Activated CD4-positive, alpha-beta T cell treated with anti-CD3 and anti-CD28 coated beads, Interleukin-2, amount 50 U/mL, for 1 hour (primary cell): ENCODE measurements around the gene STK35.
"Not testable (repeated sequence)": the region's sequence is repeated elsewhere in the genome, so short reads cannot be mapped to it uniquely, and the experiment has no call there.

ENCODE experiments used
- DNase-seq: peaks from one replicate; pipeline ENCODE4 v3.0.0-alpha.2; 2020

STK35 gene

GRCh38 chr20:2164421-2164820 lies 62.8 kb downstream of the STK35 start:
- no peak for DNase-seq

DNA sequence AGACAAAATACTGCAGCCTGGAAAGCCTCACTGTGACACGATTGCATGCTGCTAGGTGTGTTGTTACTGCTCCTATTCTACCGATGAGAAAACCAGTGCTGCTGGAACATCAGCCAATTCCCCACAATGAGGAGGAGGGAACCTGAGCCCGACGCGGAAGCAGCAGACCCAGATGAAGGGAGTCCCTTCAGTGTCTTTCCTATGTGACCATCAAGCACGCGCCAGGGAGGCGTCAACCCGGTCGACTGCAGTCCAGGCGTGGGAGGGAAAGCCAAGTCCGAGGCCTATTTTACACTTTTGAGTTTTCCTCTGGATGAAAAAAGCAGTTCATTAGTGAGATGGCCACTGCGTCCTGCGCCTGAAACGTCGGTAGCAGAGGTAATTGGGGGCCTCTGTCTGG lies 63.3 kb downstream of the STK35 start:
- DNase-seq = no peak

DNA sequence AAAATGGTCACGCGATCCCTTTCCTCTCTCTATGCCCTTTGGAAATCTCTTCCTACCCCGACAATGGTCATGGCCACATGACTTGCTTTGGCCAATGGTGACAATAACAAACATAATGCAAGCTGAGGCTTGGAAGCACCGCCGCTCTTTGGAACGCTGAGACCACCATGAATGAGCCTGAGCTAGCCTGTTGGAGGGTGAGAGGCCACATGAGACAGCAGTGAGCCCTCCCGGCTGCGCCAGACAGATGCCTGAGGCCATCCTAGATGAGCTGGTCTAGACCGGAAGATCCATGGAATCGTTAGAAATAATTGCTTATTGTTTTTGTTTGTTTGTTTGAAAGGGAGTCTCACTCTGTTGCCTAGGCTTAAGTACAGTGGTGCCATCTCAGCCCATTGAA lies 64.2 kb downstream of the STK35 start:
- no peak for DNase-seq

DNA sequence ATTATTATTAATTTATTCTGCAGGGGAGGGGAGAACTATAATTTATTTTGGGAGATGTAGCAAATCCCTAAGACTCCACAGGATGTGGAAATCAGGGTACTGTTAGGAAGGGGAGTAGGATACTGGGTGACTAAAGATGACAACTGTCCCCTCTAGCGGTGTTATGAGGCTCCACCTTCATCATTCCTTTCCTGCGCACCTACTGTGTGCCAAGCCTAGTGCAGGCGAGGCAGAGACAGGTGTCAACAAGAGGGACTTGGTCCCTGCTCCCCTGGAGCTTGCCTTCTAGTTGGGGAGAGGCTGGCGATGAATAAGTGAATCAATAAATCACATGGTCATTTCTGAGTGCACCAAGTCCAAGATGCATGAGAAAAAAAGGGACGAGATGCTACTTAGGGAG lies 65.5 kb downstream of the STK35 start:
- DNase-seq = no peak

DNA sequence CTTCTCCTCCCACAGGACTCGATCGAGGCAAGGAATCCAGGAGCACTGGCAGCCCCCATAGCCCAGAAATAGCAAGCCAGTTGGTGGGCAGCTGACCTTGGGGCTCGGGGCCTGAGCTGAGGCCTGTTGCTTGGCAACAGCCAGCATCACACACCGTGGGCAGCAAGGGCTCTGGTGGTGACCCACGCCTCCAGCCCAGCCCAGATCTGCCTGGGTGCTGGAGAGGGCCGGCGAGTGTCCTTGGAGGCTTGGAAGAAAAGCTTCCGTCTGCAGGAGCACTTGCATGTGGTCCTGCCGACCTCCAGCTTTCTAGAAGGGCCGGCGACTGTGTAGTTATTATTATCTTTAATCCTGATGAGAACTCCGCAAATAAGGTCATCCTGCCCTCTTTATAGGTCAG lies 67.3 kb downstream of the STK35 start:
- no peak for DNase-seq

GRCh38 chr20:2169456-2170088 lies 67.9 kb downstream of the STK35 start:
- no peak for DNase-seq

- DNase-seq = no peak
Observed at GRCh38 chr20:2170404-2170803, 68.8 kb downstream of the STK35 start.

- DNase-seq = no peak
Observed at GRCh38 chr20:2171266-2171790, 69.7 kb downstream of the STK35 start.

DNA sequence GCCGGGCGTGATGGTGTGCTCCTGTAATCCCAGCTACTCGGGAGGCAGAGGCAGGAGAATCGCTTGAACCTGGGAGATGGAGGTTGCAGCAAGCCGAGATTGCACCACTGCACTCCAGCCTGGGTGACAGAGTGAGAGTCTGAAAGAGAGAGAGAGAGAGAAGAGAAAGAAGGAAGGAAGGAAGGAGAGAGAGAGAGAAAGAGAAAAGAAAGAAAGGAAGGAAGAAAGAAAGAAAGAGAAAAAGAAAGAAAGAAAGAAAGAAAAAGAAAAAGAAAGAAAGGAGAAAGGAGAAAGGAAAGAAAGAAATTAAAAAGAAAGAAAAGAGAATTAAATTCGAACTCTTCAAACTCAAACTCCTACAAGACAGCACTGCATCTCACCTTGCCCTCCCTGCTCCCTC lies 70.2 kb downstream of the STK35 start:
- not testable (repeated sequence) for DNase-seq

- DNase-seq = peak; percentile 66
Observed at GRCh38 chr20:2172305-2173175, 70.9 kb downstream of the STK35 start.

DNA sequence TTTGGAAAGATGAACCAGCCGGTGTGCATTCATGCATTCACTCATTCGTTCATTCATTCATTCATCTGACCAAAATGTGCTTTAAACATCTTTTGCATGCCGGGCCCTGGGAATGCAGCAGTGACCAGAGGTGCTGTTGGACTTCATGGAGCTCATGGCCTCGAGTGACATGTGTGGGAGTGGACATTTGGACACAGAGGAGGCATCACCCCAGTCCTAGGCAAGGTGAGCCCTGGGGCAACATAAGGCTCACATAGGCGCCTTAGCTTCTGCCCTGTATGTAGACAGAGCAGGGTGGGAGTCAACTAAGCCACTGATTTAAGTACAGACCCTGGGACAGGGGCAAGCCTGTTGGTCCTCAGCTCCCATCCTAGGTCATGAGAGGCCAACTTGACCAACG lies 71.6 kb downstream of the STK35 start:
- no peak for DNase-seq

DNA sequence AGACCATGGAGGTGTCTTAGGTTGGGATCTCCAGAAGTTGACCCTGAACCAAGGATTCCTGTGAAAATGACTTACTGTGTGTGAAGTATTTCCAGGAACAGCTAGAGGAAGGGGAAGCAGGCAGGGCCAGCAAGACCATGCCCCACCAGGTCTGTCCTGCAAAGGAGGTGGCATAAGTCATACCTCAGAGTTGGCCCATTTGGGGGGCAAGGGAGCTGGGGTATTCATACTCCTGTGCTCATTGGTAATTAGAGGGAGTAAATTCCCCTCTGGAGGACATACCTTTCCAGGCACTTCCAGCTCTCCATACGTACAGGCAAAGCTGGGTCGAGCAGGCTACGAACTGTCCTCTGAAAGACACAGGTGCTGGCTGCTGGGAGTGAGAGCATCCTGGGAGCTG lies 72.4 kb downstream of the STK35 start:
- no peak for DNase-seq

DNA sequence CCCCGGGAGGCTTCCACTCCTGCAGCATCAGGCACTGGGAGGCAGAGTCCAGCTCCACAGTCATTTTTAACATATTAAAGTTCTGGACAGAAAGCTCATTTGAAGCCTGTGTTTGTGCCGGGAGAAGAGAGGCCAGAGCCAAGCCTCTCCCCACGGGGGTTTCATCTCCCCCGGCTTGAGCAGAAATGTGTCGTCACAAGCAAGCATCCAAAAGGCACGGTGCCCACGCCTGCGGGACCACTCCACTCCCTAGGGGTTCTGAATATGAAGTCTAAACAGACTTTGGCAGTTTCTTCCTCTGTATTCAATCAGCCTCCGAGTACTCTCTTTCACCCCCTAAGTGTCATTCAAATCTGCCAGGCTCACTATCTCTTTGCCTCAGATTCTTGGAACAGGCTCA lies 75.3 kb downstream of the STK35 start:
- DNase-seq = no peak

- DNase-seq = no peak
Observed at GRCh38 chr20:2178318-2179232, 76.9 kb downstream of the STK35 start.

DNA sequence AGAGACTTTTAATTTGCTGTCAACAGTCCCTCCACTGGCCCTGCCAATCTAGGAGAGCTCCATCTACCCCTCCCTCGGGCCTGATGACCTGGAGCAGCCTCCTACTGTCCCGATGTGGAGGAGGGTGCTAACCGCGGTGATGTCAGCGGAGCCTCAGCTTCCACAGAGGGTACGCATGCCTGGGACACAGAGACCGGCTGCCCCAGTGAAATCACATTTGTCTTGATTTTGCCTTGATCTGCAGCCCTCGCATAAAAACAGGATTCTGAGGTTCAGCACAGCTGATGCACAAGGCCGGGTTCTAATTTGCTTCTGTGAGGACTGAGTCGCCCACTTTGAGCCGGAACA lies 77.6 kb downstream of the STK35 start:
- no peak for DNase-seq

DNA sequence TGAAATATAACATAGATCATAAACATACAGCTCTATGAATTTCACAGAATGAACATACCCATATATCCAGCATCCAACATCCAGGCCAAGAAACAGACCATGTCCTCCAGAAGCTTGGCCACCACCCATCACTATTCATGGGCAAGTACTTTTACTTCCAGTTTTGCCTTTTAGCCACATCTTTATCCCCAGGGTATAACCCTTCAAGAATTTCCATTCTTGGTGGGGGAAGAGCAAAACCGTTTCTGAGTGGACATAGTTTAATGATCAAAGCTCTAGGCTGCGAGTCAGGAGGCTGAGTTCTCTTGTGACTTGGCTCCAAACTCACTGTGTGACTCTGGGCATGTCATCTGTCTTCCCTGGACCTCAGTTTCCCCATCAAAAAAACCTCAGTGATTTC lies 78.3 kb downstream of the STK35 start:
- no peak for DNase-seq

DNA sequence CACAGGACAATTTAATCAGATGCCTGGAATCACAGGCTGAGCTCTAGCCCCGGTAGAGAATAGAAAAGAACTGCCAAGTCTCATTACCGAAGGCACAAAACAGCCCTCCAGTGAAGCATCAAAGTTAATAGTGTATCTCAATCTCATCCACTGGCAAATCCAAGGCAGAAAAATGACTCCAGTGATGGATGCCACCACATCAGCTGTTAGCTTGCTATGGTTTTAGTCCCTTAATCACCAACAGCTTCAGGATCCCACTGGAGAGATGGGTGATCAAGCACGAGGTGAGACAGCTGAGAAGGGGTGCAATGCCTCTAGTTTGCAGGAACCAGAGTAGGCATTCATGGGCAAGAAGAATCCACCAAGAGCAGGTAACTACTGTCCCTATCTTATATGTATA lies 81.8 kb downstream of the STK35 start:
- no peak for DNase-seq

GRCh38 chr20:2184933-2185332 lies 83.3 kb downstream of the STK35 start:
- DNase-seq = not testable (repeated sequence)

DNA sequence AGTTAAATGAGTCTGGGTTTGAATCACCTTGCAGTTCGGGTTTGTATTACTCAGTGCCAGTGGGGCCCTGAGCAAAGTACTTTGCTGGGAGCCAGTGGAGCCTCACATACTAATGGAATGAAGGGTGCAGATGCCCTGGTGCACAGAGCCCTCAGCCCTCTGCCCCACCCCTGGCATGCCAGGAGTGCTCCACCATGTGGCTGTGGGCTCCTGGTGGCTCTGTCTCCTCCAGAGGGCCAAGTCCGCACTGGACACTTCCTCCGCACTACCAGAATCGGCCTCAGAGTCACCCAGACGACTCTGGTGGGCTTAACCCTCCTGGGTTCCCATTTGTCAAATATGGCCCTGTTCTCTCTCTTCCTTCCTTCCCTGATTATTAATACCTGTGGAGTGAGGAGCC lies 94.0 kb downstream of the STK35 start:
- no peak for DNase-seq

DNA sequence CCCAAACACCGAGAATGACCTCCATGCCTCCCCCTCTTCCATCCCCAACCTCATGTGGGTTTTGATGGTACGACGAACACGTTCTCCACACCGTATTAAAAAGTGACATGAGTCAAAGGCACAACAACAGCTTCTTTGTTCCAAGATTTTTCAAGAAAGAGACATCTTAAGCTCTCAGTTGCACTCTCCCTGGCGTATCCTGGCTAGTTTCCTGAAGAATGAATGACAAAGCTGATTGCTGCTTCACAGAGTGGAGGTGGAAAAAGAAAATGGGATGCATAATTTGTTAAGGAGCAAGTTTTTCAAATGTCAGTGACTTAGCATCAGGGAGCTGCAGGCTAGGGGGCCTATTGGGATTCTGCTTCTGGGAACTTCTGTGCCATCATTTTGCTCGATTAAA lies 95.5 kb downstream of the STK35 start:
- DNase-seq = no peak
